GOT3 (cell line): ENCODE results near the gene XPNPEP2.
"Not testable (repeated sequence)": the region's sequence is repeated elsewhere in the genome, so short reads cannot be mapped to it uniquely, and the experiment has no call there.

Experiments
- DNase-seq: peaks from one replicate; lab custom pipeline; 2025; ENCODE audit warnings: mixed read lengths; lab: John Stamatoyannopoulos, UW

XPNPEP2 gene

DNA sequence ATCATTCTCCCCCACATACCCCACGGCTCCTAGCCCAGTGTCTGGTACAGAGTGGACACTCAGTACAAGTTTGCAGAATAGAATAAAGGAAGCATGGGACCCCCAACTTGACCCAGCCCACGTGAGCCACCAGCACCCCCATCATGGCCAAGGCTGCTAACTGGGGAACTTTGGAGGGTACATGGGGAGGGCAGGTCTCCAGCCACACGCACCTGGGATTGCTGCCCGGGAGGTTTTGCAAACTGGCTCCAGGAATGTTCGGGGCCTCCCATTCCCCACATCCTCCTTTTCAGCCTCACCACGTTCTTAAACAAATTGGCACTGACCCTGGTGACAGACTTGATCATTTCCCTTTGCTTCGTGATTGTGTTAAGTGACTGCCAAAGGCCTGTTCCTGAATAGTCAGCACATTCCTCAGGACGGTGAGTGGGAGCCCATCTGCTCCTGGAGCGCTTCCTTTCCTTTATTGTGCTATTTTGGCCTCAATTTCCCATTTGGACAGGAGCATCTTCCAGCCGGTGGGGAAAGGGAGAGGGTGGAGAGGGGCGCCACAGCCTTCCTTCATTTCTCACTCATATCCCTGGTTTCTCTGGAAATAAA, 18.7 kb upstream of the XPNPEP2 start:
- DNase-seq: no peak

DNA sequence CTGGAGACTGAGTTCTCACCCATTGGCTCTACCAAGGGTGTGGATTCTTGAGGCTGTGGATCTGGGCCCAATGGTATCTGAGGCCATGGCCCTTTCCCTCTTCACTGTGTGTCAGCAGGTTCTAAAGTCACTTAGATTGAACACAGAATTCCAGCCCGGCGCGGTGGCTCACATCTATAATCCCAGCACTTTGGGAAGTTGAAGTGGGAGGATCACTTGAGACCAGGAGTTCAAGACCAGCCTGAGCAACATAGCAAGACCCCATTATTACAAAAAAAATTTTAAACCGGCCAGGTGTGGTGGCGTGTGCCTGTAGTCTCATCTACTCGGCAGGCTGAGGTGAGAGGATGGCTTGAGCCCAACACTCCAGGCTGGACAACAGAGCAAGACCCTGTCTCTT, 18.0 kb upstream of the XPNPEP2 start:
- no peak for DNase-seq

DNA sequence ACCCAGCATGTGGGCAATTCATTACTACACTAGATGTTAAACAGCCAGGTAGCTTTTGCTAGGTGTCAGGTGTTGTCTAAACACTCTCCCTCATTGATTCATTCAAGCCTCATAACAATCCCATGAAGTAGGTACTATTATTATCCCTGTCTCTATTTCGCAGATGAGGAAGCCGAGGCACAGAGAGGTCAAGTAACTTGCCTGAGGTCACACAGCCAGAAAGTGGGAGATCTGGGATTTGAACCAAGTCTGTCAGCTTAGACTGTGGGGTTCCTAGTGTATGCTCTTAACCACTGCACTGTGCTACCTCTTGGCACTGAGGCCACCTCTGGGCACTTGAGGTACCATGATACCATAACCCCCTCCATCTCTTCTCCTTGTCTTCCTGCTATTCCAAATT, 17.4 kb upstream of the XPNPEP2 start:
- DNase-seq: no peak

DNA sequence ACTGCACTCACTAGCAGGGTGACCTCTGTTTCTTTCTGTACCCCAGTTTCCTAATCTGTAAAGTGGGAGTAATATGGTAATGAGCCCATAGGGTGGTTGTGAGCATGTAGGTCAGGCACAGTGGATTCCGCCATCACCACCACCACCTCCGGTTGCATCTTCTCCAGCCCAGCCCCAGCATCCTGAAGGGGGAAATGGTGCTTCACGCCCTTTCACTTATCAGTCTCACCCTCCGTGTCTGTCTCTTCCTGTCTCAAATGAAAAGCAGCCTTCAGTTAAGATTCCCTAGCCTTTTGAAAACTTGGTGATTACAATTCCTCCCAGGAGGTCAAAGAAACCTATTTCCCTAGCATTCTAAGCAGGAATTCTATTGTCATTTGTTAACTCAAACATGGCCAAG, 16.9 kb upstream of the XPNPEP2 start:
- no peak for DNase-seq

DNA sequence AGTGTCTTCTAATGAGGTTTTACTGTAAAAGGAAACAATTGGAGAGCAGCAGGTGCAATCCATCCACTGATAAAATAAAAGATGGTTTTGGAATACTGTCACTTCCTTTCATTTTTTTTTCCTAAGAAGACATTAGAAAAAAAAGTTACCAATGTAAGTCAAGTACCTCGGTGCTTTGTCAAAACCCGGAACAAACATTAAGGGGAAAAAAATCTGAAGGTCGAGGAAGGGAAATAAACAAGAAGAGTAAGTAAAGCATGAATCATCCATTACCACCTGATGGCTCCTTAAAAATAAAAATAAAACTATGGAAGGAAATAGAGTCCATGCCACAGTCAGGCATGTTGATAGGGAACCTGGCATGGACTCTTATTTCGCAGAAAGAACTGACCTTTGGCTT, 15.3 kb upstream of the XPNPEP2 start:
- DNase-seq: no peak

DNA sequence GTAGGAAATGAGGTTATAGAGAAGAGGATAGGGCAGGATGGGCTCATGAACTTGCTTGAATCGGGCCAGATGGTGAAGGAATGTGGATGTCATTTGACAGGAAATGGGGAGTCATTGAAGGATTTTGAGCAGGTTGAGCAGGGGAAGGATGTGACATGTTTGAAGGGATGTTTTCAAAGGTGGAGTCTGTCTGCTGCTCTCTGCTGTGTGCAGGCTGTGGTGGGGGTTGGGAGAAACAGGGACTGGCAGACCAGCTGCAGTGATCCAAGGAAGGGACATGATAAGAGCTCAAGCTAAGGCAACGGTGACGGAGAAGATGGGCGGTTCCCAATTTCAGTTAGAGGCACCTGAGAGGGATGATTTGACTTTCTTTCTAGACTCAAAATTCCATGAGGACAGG, 14.0 kb upstream of the XPNPEP2 start:
- DNase-seq: no peak

DNA sequence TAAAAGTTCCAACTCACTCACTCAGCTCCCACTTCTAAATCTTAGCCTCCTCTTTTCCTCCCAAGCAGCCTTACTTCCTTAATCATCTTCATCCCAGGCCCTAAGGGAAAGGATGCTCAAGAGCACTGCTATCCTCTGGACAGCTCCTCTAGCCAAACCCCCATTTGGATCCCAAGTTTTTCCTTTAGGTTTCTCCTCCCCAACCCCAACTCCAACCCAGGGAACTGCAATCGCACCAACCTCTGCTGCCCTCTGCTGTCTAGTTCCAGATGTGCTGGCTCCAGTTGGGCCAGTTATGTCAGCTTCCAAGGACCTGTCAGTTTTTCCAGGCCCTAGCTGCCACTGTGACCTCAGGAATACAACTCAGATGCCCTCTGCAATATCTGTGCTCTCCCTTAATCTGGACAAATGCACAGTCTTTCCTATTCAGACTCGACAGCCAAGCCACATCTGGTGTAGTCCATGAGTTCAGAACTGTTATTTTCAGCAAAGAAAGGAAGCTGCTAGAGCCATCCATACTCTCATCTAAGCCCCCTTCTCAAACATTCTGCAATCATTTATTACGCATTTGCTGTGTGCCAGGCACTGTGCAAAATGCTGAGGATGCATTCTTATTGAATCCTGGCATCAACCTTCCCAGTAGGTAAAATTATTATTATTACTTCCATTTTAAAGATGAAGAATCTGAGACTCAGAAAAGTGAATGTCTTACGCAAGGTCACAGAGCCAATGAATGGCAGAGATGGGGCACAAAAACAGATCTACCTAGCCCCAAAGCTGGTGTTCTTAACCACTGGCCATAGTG, 12.3 kb upstream of the XPNPEP2 start:
- no peak for DNase-seq

DNA sequence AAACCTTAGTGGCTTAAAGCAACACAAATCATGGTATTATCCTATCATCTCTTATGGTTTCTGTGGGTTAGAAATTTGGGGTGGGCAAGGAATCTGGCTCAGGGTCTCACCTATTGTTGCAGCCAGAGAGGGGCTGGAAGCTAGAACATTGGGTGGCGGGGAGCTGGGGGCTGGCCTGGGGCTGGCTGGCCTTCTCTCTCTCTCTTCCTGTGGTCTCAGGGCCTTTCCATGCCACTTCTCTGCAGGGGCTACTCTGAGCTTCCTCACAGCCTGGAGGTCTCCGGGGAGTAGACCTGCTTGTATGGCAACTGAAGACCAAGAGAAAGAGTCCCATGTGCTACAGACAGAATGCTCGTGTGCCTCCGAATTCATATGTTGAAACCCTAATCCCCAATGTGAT, 10.7 kb upstream of the XPNPEP2 start:
- no peak for DNase-seq

DNA sequence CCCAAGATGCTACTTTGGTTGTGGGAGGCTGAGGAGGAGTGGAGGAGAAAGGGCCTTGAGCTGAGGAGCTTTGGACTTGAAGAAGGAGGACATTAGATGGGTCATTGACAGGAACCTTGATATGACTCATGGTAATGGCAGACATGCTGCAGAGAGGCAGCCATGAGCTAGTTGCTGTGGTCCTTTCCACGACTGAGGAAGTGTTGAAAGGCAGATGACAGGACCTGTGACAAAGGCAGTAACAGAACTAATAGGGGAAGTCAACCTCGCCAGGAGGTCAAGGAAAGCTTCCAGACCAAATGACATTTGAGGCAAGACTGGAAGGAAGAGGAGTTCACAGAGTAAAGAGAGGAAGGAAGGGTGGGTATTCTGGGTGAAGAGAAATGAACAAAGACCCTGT, 7.6 kb upstream of the XPNPEP2 start:
- no peak for DNase-seq

DNA sequence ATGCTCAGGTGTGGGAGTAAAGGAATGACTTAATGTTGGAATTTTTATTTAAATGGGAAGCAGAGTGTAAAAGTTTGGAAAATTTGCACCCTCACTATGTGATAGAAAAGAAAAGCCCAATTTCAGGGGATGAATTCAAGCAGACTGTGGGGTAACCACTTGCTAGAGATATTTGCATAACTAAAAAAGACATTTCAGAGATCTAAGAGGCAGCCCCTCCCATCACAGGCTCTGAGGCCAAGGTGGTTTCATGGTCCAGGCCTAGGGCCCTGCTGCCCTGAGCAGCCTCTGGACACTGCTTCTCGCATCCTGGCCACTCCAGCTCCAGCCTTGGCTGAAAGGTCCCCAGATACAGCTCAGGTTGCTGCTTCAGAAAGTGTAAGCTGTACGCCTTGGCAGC, 5.9 kb upstream of the XPNPEP2 start:
- no peak for DNase-seq

DNA sequence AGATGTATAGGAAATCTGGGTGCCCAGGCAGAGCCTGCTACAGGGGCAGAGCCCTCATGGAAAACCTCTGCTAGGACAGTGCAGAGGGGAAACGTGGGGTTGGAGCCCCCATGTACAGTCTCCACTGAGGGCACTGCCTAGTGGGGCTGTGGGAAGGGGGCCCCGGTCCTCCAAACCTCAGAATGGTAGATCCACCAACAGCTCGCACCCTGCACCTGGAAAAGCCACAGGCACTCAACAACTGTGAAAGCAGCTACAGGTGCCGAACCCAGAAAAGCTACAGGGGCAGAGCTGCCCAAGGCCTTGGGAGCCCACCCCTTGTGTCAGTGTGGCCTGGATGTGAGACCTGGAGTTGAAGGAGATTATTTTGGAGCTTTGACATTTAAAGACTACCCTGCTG, 5.4 kb upstream of the XPNPEP2 start:
- DNase-seq: no peak

DNA sequence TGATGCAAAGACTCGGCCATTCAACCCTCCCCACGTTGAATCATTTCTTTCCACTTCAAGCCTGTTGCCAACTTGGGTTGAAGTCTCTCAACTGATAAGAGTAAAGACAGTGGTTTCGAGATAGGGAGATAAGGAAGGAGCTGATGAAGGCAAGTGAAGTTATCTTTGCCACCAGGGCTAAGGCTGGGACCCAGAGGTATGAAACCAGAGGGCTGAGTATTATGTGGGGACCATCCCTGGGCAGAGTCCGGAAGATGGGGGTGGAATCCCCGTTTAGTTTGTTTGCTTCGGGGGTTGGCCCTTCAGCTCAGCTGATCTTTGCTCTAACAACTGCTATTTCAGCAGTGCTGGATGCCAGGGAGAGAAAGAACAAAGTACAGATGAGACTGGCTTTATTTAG, 2.3 kb upstream of the XPNPEP2 start:
- DNase-seq: no peak

DNA sequence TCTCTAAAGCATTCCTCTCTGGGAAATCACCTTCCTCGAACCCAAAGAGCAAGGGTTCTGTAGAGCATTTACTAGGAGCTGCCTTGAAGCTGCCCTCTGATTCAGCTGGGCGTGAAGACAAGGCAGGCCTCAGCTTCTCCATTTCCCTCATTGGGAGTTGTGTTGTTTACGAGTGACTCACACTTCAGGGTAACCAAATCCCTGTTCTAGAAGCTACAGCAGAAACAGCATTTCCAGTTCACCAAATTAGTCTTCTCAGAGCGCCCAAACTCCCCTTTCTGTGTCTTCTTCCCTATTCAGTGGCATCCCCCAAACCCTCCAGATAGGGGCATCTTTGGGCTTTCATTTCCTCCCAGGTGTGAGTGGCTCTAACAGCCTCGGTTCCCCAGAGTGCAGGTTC, 863 bp upstream of the XPNPEP2 start:
- DNase-seq: no peak

DNA sequence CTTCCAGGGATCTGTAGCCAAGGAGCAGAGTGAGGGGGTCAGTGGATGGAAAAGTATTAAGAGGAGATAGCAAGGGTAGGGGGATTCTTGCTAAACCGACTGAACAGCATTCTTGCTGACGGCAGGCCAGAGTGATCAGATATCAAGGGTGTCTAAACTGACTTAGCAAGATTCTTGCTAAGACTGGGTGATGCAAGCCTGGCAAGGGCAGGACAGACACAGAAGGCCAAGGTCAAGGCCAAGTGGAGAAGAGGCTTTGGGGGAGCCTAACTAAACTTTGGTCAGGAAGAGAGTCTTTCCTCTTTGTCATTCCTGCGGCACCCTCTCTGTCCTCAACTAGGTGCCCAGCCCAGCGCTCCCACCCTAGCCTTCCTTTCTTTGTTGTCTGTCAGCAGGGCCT, 799 bp downstream of the XPNPEP2 start:
- no peak for DNase-seq

DNA sequence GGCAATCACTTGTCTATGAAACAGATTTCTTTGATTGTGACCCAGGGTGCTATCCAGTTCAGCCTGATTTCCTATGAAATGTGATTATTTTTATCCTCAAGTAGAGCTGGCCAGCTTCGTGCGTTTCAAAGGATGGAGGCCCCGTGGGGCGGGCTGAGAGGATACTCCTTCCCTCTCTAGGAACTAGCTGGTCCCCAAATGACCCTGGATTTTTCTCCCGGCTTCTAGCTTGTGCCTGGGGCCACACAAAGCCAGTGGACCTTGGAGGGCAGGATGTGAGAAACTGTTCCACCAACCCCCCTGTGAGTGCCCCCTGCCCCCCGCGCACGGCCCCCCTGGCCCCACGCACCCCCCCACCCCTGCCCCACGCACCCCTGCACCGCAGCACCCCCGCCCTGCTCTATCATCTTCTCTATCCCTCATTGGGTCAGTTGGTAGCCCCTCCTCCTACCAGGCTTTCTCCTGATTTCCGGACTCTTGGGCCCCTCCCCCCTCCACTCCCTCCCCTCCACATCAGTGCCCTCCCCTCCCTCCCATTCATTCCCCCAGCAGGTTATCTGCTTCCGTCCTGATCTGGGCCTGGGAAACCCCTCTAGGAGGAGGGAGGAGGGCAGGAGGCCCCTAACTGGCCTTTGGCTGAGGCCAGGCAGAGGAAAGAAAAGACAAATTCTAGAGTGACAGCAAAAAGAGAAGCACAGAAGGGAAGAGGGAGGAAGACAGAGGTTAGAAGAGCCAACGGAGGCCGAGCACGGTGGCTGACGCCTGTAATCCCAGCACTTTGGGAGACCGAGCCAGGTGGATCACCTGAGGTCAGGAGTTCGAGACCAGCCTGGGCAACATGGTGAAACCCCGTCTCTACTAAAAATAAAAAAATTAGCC, 3.3 kb downstream of the XPNPEP2 start:
- no peak for DNase-seq

DNA sequence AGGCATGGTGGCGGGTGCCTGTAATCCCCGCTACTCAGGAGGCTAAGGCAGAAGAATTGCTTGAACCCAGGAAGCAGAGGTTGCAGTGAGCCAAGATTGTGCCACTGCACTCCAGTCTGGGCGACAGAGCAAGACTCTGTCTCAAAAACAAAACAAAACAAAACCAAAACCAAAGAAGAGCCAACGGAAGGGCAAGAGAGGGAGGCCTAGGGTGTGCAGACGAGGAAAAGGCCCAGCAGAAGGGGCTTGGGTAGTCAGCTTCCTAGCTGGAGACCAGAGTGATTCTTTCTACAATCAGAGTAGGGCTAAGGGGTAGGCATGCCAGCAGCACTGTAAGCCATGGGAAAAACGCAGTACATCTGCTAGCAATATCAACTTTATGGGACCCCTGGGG, 4.0 kb downstream of the XPNPEP2 start:
- not testable (repeated sequence) for DNase-seq

DNA sequence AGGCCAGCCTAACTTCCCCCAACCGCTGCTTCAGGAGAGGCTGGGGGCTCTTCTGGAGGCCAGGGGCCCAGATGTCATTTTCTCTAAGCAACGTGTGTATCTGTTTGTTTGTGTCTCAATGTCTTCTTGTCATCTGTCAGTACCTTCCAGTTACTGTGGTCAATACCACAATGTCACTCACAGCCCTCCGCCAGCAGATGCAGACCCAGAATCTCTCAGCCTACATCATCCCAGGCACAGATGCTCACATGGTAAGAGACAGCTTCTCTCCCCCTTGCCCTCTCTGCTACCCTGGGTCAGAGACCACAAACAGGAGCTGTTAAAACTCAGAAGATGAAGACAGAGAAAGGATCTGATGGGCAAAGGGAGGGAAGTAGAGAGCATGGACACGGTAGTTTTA, 5.0 kb downstream of the XPNPEP2 start:
- DNase-seq: no peak

DNA sequence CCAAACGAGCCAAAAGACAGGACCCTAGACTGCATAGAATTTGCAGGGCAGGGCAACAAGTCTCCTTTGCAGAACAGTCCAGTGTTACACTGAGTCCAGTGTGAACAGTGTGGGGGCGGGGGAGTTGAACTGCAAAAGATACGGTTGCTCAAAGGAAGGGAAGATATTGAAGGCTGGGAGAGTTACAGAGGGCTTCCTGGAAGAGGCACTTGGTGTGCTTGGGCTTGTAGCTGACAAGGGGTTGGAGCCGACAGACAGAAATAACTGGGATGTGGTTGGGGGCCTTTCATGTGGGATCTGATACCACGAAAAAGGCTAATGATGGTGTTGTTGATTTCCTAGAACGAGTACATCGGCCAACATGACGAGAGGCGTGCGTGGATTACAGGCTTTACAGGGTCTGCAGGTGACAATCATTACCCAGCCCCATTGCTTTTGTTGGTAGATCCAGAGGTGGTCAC, 6.1 kb downstream of the XPNPEP2 start:
- no peak for DNase-seq

DNA sequence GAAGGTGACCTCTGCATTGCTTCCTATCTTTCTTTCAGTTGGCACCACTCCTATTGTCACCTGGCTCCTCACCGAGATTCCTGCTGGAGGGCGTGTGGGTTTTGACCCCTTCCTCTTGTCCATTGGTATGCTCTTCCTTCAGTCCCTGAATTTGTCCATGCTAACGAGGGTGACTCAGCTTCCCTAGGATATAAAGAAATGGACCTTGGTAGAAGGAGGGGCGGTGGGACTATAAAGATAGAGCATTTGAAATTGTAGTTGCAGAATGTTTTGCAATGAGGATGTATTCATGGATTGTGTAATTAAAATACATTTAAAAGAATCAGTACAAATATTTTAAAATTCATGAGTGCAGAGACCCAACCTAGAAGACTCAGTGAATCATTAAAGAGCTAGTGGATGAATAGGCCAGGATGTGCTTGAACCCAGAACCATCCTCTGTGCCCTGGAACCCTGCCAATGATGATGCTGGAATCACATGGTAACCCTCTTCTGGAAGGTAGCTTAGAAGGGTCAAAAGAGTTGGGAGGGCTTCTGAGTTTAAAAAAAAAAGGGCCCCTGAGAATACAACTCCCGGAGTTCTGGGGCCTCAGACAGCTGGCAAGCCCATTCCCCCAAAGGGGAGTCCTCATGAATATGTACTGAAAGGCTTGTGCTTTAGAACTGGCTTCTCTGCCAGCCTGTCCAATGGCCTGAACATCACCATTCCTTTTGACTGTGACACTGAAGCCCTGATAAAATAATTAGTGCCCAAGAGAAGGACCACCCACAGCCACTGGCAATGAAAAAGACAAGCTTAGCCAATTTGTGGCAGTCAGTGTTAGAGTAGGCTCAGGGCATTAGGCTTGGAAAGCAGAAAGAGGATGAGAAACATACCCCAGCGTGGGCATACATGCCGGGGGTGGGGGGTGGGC, 8.0 kb downstream of the XPNPEP2 start:
- DNase-seq: no peak

DNA sequence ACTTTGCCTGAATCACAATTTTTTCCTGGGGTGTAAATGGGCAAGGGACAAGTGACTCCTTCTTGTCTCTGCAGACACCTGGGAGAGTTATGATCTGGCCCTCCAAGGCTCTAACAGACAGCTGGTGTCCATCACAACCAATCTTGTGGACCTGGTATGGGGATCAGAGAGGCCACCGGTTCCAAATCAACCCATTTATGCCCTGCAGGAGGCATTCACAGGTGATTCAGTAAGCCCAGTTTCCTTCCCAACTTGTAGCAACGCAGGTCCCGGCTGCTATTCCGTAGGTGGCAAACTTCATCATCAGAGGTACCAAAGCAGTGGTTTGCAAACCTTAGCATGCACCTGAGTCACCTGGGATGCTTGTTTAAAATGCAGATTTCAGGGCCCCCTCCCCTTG, 8.8 kb downstream of the XPNPEP2 start:
- no peak for DNase-seq

DNA sequence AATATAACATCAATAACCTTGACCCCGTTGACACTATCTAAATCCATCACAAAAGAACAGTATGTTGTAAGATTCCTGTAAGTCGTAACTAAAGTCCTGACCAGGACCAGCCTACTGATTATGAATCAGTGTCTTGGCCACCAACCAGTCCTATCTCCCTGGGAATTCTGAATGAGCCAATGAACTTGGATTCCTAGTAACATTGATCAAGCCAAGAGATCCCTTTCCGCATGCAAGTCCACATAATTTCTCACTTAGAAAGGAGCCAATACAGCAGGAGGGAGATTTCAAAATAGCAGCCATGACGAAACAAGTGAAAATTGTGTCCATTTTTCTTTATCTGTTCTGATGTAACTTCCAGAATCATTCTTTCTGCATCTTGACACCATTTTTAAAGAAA, 9.5 kb downstream of the XPNPEP2 start:
- DNase-seq: peak; percentile 2

DNA sequence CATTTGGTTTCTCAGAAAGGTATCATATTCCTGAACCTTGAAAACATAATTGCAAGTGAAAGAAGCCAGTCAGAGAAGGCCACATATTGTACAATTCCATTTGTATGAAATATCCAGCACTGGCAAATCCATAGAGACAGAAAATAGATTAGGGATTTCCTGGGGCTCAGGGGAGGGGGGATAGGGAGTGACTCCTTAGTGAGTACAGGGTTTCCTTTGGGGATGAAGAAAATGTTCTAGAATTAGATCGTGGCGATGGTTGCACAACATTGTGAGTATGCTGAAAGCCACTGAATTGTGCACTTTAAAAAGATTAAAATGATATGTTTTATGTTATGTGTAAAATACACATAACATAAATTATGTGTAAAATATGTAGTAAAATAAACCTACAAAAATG, 10.3 kb downstream of the XPNPEP2 start:
- DNase-seq: no peak
